ENCODE measurements around the gene GATAD2A.

GRCh38 chr19:19428746-19429145 is 23.3 kb downstream of the GATAD2A start:
- TF ChIP-seq, protein P1, sequence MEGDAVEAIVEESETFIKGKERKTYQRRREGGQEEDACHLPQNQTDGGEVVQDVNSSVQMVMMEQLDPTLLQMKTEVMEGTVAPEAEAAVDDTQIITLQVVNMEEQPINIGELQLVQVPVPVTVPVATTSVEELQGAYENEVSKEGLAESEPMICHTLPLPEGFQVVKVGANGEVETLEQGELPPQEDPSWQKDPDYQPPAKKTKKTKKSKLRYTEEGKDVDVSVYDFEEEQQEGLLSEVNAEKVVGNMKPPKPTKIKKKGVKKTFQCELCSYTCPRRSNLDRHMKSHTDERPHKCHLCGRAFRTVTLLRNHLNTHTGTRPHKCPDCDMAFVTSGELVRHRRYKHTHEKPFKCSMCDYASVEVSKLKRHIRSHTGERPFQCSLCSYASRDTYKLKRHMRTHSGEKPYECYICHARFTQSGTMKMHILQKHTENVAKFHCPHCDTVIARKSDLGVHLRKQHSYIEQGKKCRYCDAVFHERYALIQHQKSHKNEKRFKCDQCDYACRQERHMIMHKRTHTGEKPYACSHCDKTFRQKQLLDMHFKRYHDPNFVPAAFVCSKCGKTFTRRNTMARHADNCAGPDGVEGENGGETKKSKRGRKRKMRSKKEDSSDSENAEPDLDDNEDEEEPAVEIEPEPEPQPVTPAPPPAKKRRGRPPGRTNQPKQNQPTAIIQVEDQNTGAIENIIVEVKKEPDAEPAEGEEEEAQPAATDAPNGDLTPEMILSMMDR (IDR thresholded peaks at IDR 0.05): no peak
- TF ChIP-seq TCF7L2 (IDR thresholded peaks at IDR 0.05; ENCODE audit: low read depth, low read length): no peak
- no peak for TF ChIP-seq POLR2AphosphoS5 (IDR thresholded peaks at IDR 0.05; ENCODE audit: low read depth, low read length)

Data from Panc1 (cell line).